Esophagus mucosa (tissue), 1 donor: ENCODE data around the gene ARFIP2. TPM values are rescaled to one million over a fixed set of nuclear protein-coding genes. Genes with fewer than 3 reads are reported as not detected.
"Not testable (repeated sequence)": the region's sequence is repeated elsewhere in the genome, so short reads cannot be mapped to it uniquely, and the experiment has no call there.

Experiments used
- ATAC-seq: fragments of 200-7000 bp; cut with Tn5 transposase; one replicate; pipeline ENCODE4 v1.9.1; 2020
- total RNA-seq: library from RNA; stranded (reverse); gene quantifications from one replicate; pipeline ENCODE4 v1.2.4, GENCODE V29; 2023
- donor health status: DM: yes; HTN: yes; CAD: no.

ARFIP2 gene
- 36.3 TPM for total RNA-seq

- ATAC-seq = peak; percentile 98
These were observed at the start of gene ARFIP2, which contains the start of gene TIMM10B for GRCh38 chr11:6481012-6481923. ARFIP2 (minus strand) TSS chr11:6481331; CDS start chr11:6480421, 910 bp downstream. TIMM10B (plus strand) TSS chr11:6481501; CDS start chr11:6481517, 16 bp downstream.

GRCh38 chr11:6530848-6531247 lies 49.7 kb upstream of the ARFIP2 start:
- no peak for ATAC-seq

- no peak for ATAC-seq
These were observed 48.1 kb upstream of the ARFIP2 start for GRCh38 chr11:6529266-6529665.

- no peak for ATAC-seq
These were observed 45.4 kb upstream of the ARFIP2 start for GRCh38 chr11:6526411-6527135.

GRCh38 chr11:6523253-6523652 lies 42.1 kb upstream of the ARFIP2 start:
- ATAC-seq = peak; percentile 58

- ATAC-seq = not testable (repeated sequence)
These were observed 40.8 kb upstream of the ARFIP2 start for GRCh38 chr11:6521946-6522345.

GRCh38 chr11:6520265-6520664 lies 39.1 kb upstream of the ARFIP2 start:
- no peak for ATAC-seq

GRCh38 chr11:6516865-6517264 lies 35.7 kb upstream of the ARFIP2 start:
- ATAC-seq = no peak

GRCh38 chr11:6505577-6506240 lies 24.6 kb upstream of the ARFIP2 start:
- ATAC-seq = peak; percentile 87

GRCh38 chr11:6504166-6504565 lies 23.0 kb upstream of the ARFIP2 start:
- no peak for ATAC-seq

GRCh38 chr11:6502382-6502781 lies 21.3 kb upstream of the ARFIP2 start:
- no peak for ATAC-seq

- no peak for ATAC-seq
These were observed 17.4 kb upstream of the ARFIP2 start for GRCh38 chr11:6498544-6498943.

- no peak for ATAC-seq
These were observed 17.0 kb upstream of the ARFIP2 start for GRCh38 chr11:6498121-6498520.

GRCh38 chr11:6497069-6497839 lies 16.1 kb upstream of the ARFIP2 start, which contains the start of gene DNHD1:
DNHD1 (plus strand) TSS chr11:6497280; CDS start chr11:6498216, 936 bp downstream.
- no peak for ATAC-seq

GRCh38 chr11:6489306-6489705 lies 8.2 kb upstream of the ARFIP2 start:
- ATAC-seq = no peak

GRCh38 chr11:6488821-6489220 lies 7.7 kb upstream of the ARFIP2 start:
- ATAC-seq = no peak

- ATAC-seq = no peak
These were observed 7.2 kb upstream of the ARFIP2 start for GRCh38 chr11:6488342-6488741.

GRCh38 chr11:6486938-6487337 lies 5.8 kb upstream of the ARFIP2 start:
- no peak for ATAC-seq

- ATAC-seq = no peak
These were observed 5.1 kb upstream of the ARFIP2 start for GRCh38 chr11:6486256-6486655.

- ATAC-seq = no peak
These were observed 4.5 kb upstream of the ARFIP2 start for GRCh38 chr11:6485661-6486060.

GRCh38 chr11:6483015-6483414 lies 1.9 kb upstream of the ARFIP2 start:
- ATAC-seq = no peak

- ATAC-seq = peak; percentile 19
These were observed 1.3 kb upstream of the ARFIP2 start for GRCh38 chr11:6482441-6482840.
